Measurements from ENCODE around the gene GRID1. TPM values are rescaled to one million over a fixed set of nuclear protein-coding genes. Genes with fewer than 3 reads are reported as not detected.

GRID1 gene
- total and polyA plus RNA-seq, 10 of the 15 experiments (the other 5 are each of a cell fraction or from before 2014, with no cell fraction given) = 0.04 to 0.62 (median 0.08) TPM; not detected in 5

DNA sequence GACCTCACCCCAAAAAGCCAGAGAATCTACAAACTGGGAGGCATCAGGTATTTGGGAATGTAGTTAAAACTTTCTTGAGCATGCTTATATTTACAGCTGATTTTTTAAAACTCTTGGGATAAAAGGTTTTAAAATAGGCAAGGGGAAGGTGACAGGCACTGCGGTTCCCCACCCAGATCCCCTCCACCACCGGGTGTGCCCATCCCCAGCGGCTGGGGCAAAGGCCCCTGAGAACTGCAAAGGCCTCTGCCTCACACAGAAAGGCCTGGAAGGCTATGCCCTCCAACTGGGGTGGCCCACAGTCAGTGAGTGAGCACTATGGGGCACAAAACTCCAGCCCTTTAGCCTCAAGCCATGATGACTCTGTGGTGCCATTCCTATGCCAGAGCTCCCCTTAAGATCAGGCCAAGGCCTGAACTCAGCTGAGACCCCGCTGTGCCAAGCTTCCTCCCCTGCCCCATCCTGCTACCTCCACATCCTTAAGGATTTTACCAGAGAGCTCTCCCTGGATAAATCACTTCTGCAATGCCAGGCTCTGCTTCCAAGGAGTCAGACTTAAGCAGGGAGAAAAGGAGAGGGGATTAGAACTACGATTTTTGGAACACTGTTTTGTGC, 299.1 kb downstream of the GRID1 start:
- no peak for TF ChIP-seq EED (IDR thresholded peaks at IDR 0.05; ENCODE audit: low read depth)
- TF ChIP-seq RFX5 (IDR thresholded peaks at IDR 0.05; ENCODE audit: low read depth, low read length) = no peak
- no peak for TF ChIP-seq ASH2L (IDR thresholded peaks at IDR 0.05; ENCODE audit: borderline replicate concordance, low read depth)
- TF ChIP-seq SREBF1 (IDR thresholded peaks at IDR 0.05; ENCODE audit: low read length) = no peak
- TF ChIP-seq JUNB (IDR thresholded peaks at IDR 0.05) = no peak
- no peak for TF ChIP-seq RAD51 (IDR thresholded peaks at IDR 0.05)
- no peak for TF ChIP-seq EGR1 (IDR thresholded peaks at IDR 0.05; ENCODE audit: borderline replicate concordance in 1 of 2, low read depth in 2 of 2, low read length in 2 of 2)
- no peak for TF ChIP-seq ATF7 (IDR thresholded peaks at IDR 0.05; ENCODE audit: low read depth)
- no peak for TF ChIP-seq WRNIP1 (IDR thresholded peaks at IDR 0.05; ENCODE audit: borderline replicate concordance, low read depth, low read length)
- TF ChIP-seq NRF1 (conservative IDR thresholded peaks at IDR 0.05; ENCODE audit: low read depth, low read length) = no peak
- TF ChIP-seq RCOR1 (conservative IDR thresholded peaks at IDR 0.05; ENCODE audit: low read depth, low read length) = no peak
- no peak for TF ChIP-seq CREB1 (IDR thresholded peaks at IDR 0.05; ENCODE audit: low read depth)
- TF ChIP-seq CBX5 (IDR thresholded peaks at IDR 0.05; ENCODE audit: low read depth) = no peak
- TF ChIP-seq, protein P1, sequence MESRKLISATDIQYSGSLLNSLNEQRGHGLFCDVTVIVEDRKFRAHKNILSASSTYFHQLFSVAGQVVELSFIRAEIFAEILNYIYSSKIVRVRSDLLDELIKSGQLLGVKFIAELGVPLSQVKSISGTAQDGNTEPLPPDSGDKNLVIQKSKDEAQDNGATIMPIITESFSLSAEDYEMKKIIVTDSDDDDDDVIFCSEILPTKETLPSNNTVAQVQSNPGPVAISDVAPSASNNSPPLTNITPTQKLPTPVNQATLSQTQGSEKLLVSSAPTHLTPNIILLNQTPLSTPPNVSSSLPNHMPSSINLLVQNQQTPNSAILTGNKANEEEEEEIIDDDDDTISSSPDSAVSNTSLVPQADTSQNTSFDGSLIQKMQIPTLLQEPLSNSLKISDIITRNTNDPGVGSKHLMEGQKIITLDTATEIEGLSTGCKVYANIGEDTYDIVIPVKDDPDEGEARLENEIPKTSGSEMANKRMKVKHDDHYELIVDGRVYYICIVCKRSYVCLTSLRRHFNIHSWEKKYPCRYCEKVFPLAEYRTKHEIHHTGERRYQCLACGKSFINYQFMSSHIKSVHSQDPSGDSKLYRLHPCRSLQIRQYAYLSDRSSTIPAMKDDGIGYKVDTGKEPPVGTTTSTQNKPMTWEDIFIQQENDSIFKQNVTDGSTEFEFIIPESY (IDR thresholded peaks at IDR 0.05) = no peak
- TF ChIP-seq, protein P2, sequence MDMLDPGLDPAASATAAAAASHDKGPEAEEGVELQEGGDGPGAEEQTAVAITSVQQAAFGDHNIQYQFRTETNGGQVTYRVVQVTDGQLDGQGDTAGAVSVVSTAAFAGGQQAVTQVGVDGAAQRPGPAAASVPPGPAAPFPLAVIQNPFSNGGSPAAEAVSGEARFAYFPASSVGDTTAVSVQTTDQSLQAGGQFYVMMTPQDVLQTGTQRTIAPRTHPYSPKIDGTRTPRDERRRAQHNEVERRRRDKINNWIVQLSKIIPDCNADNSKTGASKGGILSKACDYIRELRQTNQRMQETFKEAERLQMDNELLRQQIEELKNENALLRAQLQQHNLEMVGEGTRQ (IDR thresholded peaks at IDR 0.05; ENCODE audit: borderline replicate concordance, low read depth, low read length) = no peak
- POLR2A ChIA-PET = no interaction called here

More for the DNA sequence above, 299.1 kb downstream of the GRID1 start:
- H3K4me1 ChIP-seq (ENCODE audit: control insufficient read depth, insufficient read depth, low read length) = no peaks in the 10 kb centered on the region
- H3K27me3 ChIP-seq (replicated peaks in 1 of 2; ENCODE audit: control insufficient read depth in 2 of 2, insufficient read depth in 2 of 2, low read length in 1 of 2) = peaks cover 0 to 5% of the 10 kb centered on the region in 2 experiments; a peak in 2 of 4 replicates
- H3K4me2 ChIP-seq (ENCODE audit: control insufficient read depth, insufficient read depth) = no peak overlapping the region
- ATAC-seq (no peak), DNase-seq (ENCODE audit: low read depth, low spot score) (no peak), FAIRE-seq (no peak)
- H2AFZ ChIP-seq (ENCODE audit: control insufficient read depth, low read depth, low read length) = no peak overlapping the region
- no TSS peak for BruUV-seq (replicated peaks)
- H3K27ac ChIP-seq (ENCODE audit: control insufficient read depth, insufficient read depth) = no peak overlapping the region
- H3K4me3 ChIP-seq = no peak overlapping the region
- CTCF ChIA-PET = interaction anchor here (1.9 kb wide), 1 partner anchor 72 kb away, joined by 5 read pairs; no protein-coding TSS in a partner anchor
- no peak overlapping the region for H3K9ac ChIP-seq (ENCODE audit: control insufficient read depth, insufficient read depth, low read length)
- intact Hi-C loops (cut with micrococcal nuclease; ENCODE audit: unreplicated experiment) (no loop called here), in situ Hi-C loops (cut with MboI) (no loop called here)
- RAD21 ChIA-PET (ENCODE audit: unreplicated experiment) = no interaction called here
- no peaks in the 10 kb centered on the region for H4K20me1 ChIP-seq (ENCODE audit: control insufficient read depth, insufficient read depth)
- 25% methylated on average over 5 of the region's 5 CpGs for whole genome bisulfite sequencing (ENCODE audit: insufficient coverage, insufficient replicate concordance, low lambda C conversion rate, missing lambda C conversion rate)
- SMC1A ChIA-PET (ENCODE audit: uncharacterized antibody, unreplicated experiment) = no interaction called here
- H3K36me3 ChIP-seq (ENCODE audit: control insufficient read depth in 2 of 2, insufficient read depth in 2 of 2, low read length in 1 of 2) = no peaks in the 10 kb centered on the region
- no peaks in the 10 kb centered on the region for H3K79me2 ChIP-seq (ENCODE audit: control insufficient read depth, insufficient read depth, low read length)
- no peaks in the 10 kb centered on the region for H3K9me3 ChIP-seq (replicated peaks; ENCODE audit: control insufficient read depth, insufficient read depth, low read length)
